ACHN (cell line): ENCODE data around the gene NANOS1.

Experiments used
- DNase-seq: peaks from one replicate; pipeline ENCODE4 v3.0.0-alpha.2; 2015
- in situ Hi-C: cut with HindIII; loops from 2 replicates; pipeline ENCODE4 v1.10.0; 2017; ENCODE audit warnings: low sequenced_read_pairs, low pct_ligation_motif_present, low pct_unique_long_range_greater_than_20kb

NANOS1 gene

GRCh38 chr10:119029613-119030420, at the start of gene NANOS1:
TSS of gene NANOS1 (plus strand) at chr10:119029714. CDS start at chr10:119029802, 88 bp downstream.
- in situ Hi-C loops: no loop called here
- peak; percentile 41 for DNase-seq

- in situ Hi-C loops: no loop called here
- no peak for DNase-seq
Observed at GRCh38 chr10:118980135-118980865, 49.2 kb upstream of the NANOS1 start.

DNA sequence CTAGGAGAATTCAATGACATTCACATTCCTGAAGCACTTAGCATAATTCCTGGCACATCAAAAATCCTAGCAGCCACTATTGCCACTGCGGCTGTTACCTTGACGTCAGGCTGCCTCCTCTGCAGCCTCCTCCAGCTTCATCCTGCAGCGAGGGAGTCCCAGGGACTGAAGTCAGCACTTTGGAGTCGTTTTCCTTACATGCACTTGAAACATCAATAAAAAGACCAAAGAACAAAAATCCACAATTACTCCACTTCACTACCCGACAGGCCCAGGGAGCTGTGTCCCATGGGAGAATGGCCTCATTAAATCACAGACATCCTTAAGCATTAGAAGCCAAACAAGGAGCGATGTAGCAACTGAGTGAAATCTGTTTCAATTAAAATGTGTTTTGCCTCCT, 48.6 kb upstream of the NANOS1 start:
- DNase-seq: no peak
- in situ Hi-C loops: no loop called here

DNA sequence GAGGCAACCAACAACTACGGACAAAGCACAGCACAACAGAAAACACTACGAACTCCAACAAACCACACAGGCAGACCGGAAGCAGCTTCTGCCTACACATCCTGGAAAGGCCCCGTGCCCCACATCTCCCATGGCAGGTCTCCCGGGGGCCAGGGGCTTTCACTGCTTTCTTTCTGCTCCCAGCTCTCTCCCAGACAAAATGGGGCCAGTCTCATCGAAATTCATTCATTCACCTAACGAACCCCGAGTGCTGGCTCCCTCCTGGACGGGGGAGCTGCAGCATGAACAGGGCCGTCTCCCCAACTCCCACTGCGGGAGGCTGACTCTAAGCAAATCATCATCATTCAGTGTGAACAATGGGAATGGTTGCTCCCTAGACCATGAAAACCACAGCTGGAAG, 47.6 kb upstream of the NANOS1 start:
- DNase-seq: no peak
- in situ Hi-C loops: no loop called here

DNA sequence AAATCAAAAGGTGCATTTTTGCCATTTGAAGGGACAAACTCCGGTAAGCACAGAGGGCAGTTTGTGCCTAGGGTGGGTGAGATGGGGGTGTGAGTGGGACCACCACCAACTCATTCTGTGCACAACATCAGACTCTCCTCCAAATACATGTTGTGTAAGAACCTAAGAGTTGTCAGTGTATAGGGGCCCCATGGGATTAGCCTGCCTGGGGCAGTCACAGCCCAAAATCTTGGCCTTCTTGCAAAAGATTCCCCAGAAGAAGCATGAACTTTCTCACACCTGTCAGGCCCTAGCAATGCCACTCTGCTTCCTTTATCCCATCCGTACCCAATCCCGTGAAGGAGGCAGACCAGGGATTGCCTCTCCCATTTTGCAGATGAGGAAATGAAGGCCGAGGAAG, 47.1 kb upstream of the NANOS1 start:
- no peak for DNase-seq
- in situ Hi-C loops: no loop called here

GRCh38 chr10:118983263-118983662, 46.3 kb upstream of the NANOS1 start:
- no peak for DNase-seq

GRCh38 chr10:118985576-118985975, 43.9 kb upstream of the NANOS1 start:
- in situ Hi-C loops: no loop called here
- no peak for DNase-seq

More at GRCh38 chr10:118983263-118983662, 46.3 kb upstream of the NANOS1 start:
- in situ Hi-C loops: no loop called here

DNA sequence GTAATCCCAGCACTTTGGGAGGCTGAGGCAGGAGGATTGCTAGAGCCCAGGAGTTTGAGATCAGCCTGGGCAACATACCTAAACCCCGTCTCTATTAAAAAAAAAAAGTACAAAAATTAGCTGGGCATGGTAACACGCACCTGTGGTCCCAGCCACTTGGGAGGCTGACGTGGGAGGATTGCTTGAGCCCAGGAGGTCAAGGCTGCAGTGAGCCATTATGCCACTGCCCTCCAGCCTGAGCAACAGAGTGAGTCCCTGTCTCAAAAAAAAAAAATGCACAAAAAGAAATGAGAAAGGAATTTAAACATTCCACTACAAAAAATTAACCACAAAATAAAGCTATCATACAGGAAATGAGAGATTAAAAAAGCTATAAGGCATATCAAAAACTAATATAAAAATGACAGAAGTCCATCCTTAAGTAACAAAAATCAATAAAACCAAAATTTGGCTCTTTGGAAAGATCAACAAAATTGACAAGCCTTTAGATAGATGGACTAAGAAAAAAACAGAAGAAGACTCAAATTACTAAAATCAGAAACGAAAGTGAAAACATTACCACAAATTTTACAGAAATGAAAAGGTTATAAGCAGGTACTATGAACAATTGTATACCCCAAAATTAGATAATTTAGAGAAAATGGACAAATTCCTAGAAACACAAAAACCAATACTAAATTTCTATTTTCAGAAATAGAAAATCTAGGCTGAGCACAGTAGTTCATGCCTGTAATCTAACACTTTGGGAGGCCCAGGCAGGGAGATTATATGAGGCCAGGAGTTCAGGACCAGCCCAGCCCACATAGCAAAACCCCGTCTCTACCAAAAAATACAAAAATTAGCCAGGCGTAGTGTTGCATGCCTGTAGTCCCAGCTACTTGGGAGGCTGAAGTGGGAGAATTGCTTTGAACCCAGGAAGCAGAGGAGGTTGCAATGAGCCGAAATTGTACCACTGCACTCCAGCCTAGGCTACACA, 42.4 kb upstream of the NANOS1 start:
- in situ Hi-C loops: no loop called here
- no peak for DNase-seq

- in situ Hi-C loops: no loop called here
Observed at GRCh38 chr10:118990326-118990725, 39.2 kb upstream of the NANOS1 start.

GRCh38 chr10:118992496-118992895, 37.0 kb upstream of the NANOS1 start:
- in situ Hi-C loops: no loop called here
- no peak for DNase-seq

More at GRCh38 chr10:118990326-118990725, 39.2 kb upstream of the NANOS1 start:
- DNase-seq: no peak

DNA sequence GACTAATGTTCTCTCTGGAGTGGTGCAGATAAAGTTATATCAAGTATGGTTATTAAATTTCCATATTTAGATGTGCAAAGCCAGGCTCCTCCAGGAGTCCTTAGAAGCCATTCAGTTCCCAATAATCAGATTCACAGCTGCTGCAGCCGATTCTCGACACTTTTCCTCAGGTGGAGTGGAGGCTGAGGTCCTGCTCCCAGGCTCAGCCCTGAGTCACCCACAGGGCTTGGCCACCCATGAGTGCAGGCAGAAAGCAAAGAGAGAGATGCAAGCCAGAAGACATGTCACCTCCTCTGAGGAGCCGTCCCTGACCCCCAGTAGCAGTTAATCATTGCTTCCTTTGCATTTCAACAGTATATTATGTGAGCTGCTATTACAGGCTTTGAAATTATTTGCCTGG, 36.3 kb upstream of the NANOS1 start:
- DNase-seq: no peak
- in situ Hi-C loops: no loop called here

- no peak for DNase-seq
- in situ Hi-C loops: no loop called here
Observed at GRCh38 chr10:118994321-118994720, 35.2 kb upstream of the NANOS1 start.

DNA sequence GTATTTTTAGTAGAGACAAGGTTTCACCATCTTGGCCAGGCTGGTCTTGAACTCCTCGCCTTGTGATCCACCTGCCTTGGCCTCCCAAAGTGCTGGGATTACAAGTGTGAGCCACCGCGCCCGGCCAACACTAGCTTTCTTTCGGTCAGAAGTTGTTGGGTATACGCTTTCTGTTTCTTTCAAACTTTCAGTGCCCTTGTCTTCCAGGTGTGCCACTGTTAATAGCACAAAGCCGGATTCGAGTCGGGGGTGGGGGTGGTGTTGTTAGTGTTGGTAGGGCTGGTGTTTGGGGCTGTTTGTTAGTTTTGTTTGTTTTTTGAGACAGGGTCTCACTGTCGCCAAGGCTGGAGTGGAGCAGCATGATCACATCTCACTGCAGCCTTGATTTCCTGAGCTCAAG, 33.8 kb upstream of the NANOS1 start:
- no peak for DNase-seq
- in situ Hi-C loops: no loop called here

DNA sequence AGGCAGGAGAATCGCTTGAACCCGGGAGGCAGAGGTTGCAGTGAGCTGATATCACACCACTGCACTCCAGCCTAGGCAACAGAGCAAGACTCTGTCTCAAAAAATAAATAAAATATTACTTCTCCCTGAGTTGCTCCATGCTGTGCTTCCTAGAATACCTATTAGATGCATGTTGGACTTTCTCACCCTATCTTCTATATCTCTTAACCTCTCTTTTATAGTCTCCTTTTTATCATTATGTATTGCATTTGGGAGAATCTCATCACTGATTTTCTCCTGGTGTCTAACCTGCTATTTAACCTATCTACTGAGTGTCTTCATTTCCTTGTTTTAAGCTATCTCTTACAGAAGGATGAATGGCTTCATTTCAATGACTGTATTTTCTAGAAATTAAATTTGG, 32.1 kb upstream of the NANOS1 start:
- DNase-seq: no peak

GRCh38 chr10:118998183-118998582, 31.3 kb upstream of the NANOS1 start:
- no peak for DNase-seq
- in situ Hi-C loops: no loop called here

More for the DNA sequence above, 32.1 kb upstream of the NANOS1 start:
- in situ Hi-C loops: no loop called here

DNA sequence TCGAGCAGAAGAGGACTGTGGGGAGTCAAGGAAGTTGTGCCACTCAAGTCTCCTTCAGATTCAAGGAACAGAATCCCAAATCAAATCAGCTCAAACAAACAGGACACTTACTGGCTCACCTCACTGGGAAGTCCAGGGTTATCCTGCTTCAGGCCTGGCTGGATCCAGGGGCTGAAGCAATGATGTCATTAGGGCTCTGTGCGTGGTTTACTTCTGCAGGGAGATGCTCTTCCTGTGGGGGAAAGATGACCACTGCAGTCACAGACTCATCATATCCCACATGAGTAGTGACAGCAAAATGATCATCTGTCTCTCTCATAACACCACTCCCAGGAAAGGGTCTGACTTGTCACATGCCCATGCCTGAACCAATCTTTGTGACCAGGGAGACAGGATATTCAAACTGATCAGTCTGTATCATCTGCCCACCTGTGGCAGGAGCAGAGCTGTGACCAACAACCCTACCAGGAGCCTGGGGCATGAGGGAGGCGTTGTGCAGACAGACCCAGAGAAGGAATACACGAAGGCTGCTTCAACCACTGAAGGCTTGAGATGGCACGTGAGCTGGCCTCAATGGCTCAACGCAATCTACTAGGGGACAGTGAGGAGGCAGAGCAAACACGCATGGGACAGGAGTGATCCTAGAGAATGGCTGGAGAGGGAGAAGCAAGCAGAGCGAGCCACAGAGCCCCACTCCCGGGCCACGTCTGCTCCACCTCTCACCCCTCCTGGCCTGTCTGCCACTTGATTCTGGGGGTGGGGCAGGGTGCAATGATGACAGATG, 27.6 kb upstream of the NANOS1 start:
- DNase-seq: no peak
- in situ Hi-C loops: no loop called here

DNA sequence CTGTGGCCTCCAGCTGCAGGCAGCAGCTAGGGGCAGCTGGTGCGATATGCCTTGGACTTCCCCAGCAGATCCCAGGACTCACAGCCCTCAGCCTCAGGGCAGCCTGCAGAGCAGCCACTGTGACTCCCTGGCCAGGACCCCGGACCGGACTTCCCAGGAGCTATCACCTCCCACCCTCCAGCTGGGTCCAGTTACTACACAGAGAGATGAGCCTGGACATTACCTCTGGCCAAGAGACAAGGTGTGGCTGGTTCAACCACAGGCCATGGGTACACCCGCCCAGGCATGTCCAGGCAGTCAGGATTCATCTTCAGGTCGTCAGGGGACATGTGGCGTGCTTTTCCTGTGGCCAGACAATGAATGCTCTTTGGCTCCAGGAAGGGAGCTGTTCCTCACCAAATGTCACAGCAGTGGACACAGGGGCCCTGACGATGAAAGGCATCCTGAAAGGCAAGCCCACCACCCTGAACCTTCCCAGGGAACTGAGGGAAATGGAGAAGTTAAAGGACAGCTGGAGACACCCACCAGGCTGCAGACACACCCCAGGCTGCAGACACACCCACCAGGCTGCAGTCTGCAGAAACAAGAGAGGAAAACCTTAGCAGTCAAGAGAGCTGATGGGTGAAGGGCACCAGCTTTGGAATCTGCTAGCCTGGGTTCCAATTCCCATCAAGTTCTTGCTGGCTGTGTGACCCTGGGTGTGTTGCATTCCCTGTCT, 25.8 kb upstream of the NANOS1 start:
- DNase-seq: no peak
- in situ Hi-C loops: no loop called here
